AG10803 (cell line): ENCODE measurements around the gene BNIPL.

Experiments used
- DNase-seq: peaks from one replicate; pipeline ENCODE4 v3.0.0; 2010; ENCODE audit warnings: low read depth
- H3K4me3 ChIP-seq: 2 replicates; pipeline ENCODE4 v1.5.1; 2011; ENCODE audit warnings: mild to moderate bottlenecking, low read length, control low read depth
- TF ChIP-seq, protein P1 (sequence below): conservative IDR thresholded peaks from 2 replicates; pipeline ENCODE4 v1.5.1; 2011; ENCODE audit warnings: mild to moderate bottlenecking, low read length, control low read depth, inconsistent platforms

Gene BNIPL

DNA sequence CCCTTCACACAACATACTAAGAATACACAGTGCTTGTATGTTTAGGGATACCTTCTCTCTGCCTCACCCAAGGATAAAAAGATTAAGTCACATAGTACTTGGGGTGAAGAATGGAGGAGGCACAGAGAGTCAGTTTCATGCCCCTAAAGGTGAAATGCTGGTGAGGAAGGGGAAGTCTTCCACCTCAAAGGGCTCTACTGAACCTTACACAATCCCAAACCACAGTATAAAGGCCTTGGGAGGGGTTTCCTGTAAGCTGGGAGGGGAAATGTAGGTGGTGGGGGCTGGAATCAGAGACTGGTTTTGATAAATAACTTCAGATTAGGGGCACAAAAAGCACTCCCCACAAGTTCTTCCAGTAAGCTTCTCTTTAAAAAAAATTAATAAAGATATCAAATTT, 33.2 kb upstream of the BNIPL start:
- DNase-seq: no peak

DNA sequence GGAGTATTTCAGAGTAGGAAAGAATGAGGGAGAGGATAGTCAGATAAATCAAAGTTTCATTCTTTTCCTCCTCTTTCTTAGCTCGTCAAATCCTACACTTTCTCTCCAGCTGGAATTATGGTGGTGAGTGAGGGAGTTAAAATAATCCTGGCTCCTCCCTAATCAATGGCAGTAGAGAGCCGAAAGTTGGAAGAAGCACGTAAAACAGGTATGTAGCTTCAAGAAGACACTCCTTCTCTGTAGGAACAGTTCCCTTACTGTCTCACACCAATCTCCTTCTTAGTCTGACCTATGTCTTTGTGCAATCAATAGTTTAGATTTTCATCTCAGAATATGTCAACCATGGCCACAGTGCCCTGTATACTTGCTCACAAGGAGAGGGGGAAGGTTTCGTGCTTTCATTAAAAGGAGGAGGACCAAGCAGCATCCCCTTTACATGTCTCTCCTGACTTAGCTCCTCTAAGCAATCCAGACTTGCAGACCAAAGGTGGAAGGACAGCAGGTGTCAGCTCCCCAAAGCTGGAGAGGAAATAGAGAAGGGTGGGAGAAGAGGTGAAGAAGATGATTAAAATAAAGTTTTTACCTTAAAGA, 30.6 kb upstream of the BNIPL start:
- TF ChIP-seq, protein P1, sequence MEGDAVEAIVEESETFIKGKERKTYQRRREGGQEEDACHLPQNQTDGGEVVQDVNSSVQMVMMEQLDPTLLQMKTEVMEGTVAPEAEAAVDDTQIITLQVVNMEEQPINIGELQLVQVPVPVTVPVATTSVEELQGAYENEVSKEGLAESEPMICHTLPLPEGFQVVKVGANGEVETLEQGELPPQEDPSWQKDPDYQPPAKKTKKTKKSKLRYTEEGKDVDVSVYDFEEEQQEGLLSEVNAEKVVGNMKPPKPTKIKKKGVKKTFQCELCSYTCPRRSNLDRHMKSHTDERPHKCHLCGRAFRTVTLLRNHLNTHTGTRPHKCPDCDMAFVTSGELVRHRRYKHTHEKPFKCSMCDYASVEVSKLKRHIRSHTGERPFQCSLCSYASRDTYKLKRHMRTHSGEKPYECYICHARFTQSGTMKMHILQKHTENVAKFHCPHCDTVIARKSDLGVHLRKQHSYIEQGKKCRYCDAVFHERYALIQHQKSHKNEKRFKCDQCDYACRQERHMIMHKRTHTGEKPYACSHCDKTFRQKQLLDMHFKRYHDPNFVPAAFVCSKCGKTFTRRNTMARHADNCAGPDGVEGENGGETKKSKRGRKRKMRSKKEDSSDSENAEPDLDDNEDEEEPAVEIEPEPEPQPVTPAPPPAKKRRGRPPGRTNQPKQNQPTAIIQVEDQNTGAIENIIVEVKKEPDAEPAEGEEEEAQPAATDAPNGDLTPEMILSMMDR: no peak
- H3K4me3 ChIP-seq: peak overlapping the region; percentile 78
- no peak for DNase-seq

More for the DNA sequence above, 33.2 kb upstream of the BNIPL start:
- no peak overlapping the region for H3K4me3 ChIP-seq
- TF ChIP-seq, protein P1: no peak

DNA sequence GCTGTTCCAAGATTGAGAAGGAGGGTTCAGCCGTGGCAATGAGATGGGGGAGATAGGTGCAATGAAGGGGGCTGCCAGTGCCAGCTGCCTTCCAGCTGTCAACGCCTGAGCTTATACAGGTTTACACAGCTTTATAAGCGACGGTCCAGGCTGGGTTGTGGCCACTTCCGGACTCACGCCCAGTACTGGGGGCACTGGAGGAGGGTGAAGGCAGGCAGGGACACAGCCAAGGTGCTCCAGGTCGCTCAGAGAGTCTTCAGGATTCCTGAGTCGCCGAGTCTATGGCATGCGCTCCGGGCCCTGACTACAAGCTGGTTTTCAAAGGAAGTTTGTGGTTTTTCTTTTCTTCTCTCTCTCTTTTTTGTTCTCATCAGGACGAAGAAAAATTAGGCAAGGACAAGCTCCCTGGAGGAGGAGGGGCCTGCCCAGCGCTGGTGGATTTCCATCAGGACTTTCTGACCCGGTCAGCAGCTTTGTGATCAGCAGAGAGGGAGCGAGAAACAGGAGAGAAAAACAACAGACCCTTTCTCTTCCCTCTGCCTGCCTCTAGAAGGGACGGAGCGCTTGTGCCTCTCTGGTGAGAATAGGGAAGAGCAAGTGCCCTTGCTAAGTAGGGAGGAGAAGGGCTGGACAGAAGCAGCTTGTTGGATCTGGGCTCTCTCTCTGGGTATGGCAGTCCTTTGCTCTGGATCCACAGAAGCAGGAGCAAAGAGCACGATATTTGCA, 29.9 kb upstream of the BNIPL start, which contains the start of gene MINDY1:
Gene MINDY1, minus strand, starts transcription at position 576 of the 726 bp plus-strand sequence. CDS start 4,285 bp downstream, outside the sequence.
- H3K4me3 ChIP-seq: peak within 1 kb of the TSS; percentile 78
- TF ChIP-seq, protein P1: peak; percentile 75
- DNase-seq: peak; percentile 87

DNA sequence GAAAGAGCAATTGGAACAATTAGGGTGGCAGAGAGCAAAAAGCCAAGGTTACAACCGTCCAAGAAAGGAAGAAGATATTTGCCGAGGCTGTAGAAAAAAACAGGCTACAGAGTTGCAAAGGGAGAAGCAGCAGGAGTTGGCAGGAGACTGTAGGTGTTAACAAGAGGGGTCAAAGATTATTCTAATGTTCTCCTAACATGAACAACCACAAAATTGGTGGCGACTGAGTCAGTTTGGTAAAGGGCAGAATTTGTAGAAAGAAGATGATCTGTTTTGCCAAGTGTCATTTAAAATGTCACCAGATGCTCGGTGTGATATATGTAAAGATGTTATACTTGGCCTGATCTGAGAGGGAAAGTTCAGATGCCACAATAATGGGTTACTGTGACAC, 28.5 kb upstream of the BNIPL start:
- no peak for DNase-seq
- TF ChIP-seq, protein P1: no peak
- peak overlapping the region; percentile 54 for H3K4me3 ChIP-seq

DNA sequence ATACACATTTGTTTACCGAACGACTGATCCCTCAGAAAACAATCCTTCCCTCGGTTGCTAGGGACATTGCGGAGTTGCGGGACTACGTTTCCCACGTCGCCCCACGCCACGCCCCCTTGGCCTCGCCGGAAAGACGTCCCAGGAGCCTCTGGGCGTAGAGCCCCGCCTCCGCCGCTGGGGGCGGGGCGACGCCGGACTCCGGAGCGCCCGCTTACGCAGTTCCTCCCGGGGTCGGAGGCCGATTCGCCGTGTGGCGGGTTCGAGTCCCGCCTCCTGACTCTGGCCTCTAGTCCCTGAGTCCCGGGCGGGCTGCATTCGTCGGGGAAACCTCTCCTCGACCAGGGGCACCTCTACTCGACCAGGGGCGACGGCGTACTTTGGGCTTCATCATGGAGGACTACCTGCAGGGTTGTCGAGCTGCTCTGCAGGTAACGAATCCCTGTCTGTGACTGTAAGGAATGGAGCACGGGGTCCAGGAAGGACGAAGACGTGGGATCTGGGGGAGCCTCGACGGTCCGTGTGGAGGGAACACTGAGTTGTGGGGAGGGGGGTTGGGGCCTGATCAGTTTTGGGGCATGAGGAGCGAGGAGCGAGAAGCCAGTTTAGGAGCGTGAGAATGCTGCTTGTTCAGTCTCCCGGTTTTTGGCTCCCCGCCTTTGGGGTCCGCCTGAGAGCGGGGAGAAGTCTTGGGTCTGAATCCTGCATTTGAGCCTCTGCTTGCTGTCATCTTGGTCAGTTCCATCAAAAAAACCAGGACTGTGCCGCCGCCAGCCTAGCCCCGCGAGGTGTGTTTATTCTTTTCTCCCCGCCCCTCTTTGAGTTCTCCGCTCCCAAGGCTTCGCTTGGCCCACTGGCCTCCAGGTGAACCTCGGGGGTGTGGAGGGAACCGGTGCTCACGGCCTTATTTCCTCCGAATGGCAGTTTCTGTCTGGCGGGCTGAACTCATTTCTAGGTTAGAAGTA, 27.9 kb upstream of the BNIPL start, which contains the start of gene PRUNE1:
Gene PRUNE1, plus strand, starts transcription at position 206 of the 962 bp plus-strand sequence. Its CDS starts 184 bp downstream, at position 390.
- TF ChIP-seq, protein P1: no peak
- DNase-seq: peak; percentile 96
- H3K4me3 ChIP-seq: peak within 1 kb of the TSS; percentile 100

DNA sequence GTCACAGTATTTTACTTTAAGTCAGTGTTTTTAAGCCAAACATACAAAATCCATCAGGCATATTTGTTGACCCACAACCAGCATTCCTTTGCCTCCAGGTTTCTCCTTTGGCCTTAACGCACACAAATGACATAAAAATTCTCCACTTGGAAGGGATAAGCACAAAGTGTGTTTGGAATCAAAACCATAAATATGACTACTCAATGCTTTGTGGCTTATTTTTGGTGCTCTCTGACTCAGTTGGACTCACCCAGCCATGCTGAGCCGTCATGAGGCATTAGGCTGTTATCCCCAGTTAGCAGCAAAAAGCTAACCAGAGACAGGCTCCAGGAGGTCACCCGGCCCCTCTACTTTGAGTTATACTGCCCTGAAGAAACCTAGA, 27.2 kb upstream of the BNIPL start:
- TF ChIP-seq, protein P1: no peak
- peak; percentile 67 for DNase-seq
- peak overlapping the region; percentile 100 for H3K4me3 ChIP-seq
